HG03196 (cell line): ENCODE results near the gene TRIP4.
"Not testable (repeated sequence)": the region's sequence is repeated elsewhere in the genome, so short reads cannot be mapped to it uniquely, and the experiment has no call there.

Source experiments
- ATAC-seq: cut with Tn5 transposase; IDR thresholded peaks from one replicate; pipeline ENCODE4 v1.9.1; 2021; ENCODE audit not compliant: unreplicated experiment

Gene TRIP4

GRCh38 chr15:64483749-64484148 lies 96.1 kb downstream of the TRIP4 start:
- no peak for ATAC-seq

- ATAC-seq = no peak
Observed at GRCh38 chr15:64485796-64486195, 98.2 kb downstream of the TRIP4 start.

- no peak for ATAC-seq
Observed at GRCh38 chr15:64490598-64491259, 103.1 kb downstream of the TRIP4 start.

GRCh38 chr15:64493641-64494040 lies 106.0 kb downstream of the TRIP4 start:
- ATAC-seq = no peak

- not testable (repeated sequence) for ATAC-seq
Observed at GRCh38 chr15:64495968-64496367, 108.3 kb downstream of the TRIP4 start.

- no peak for ATAC-seq
Observed at GRCh38 chr15:64500695-64501395, 113.2 kb downstream of the TRIP4 start.

GRCh38 chr15:64501396-64501715 lies 113.7 kb downstream of the TRIP4 start:
- ATAC-seq = no peak

GRCh38 chr15:64502151-64502550 lies 114.5 kb downstream of the TRIP4 start:
- no peak for ATAC-seq

GRCh38 chr15:64502551-64502950 lies 114.9 kb downstream of the TRIP4 start:
- no peak for ATAC-seq

GRCh38 chr15:64503197-64503596 lies 115.6 kb downstream of the TRIP4 start:
- ATAC-seq = no peak

- ATAC-seq = no peak
Observed at GRCh38 chr15:64503640-64504039, 116.0 kb downstream of the TRIP4 start.
